GM12878 (cell line): ENCODE data around the gene KRT31. TPM values are rescaled to one million over a fixed set of nuclear protein-coding genes. Genes with fewer than 3 reads are reported as not detected.
"Not testable (repeated sequence)": the region's sequence is repeated elsewhere in the genome, so short reads cannot be mapped to it uniquely, and the experiment has no call there.

ENCODE experiments used
- ATAC-seq: fragments of 200-7000 bp; cut with Tn5 transposase; 3 replicates; pipeline ENCODE4 v1.9.1; 2020; ENCODE audit warnings: mild to moderate bottlenecking, moderate library complexity
- BruUV-seq: library from RNA; stranded (reverse); fragments of 400-500 nt; replicated peaks from 2 replicates; lab custom pipeline; 2021; lab: Mats Ljungman, UMichigan
- CTCF ChIA-PET: fragments of 300-600 bp; sonication (Branson Sonifier 250); formaldehyde crosslinking; extraction: SDS; loops from one replicate; lab custom pipeline; 2021; ENCODE audit warnings: inconsistent platforms; lab: Yijun Ruan, JAX
- POLR2A ChIA-PET: fragments of 350-600 bp; formaldehyde crosslinking; extraction: SDS; loops from one replicate; lab custom pipeline; 2021; ENCODE audit warnings: inconsistent platforms; lab: Charles Lee
- RAD21 ChIA-PET: fragments of 300-600 bp; sonication (Branson Sonifier 250); formaldehyde crosslinking; loops from one replicate; lab custom pipeline; 2023; ENCODE audit warnings: antibody characterized with exemption; ENCODE audit not compliant: unreplicated experiment; lab: Charles Lee
- SMC1A ChIA-PET: fragments of 300-600 bp; sonication (Branson Sonifier 250); formaldehyde crosslinking; loops from one replicate; lab custom pipeline; 2023; ENCODE audit not compliant: unreplicated experiment, uncharacterized antibody; lab: Charles Lee
- DNase-seq: peaks from one replicate; pipeline ENCODE4 v3.0.0-alpha.2; 2011; ENCODE audit warnings: low read depth, low spot score
- FAIRE-seq: peaks from 3 replicates; lab custom pipeline; 2011; peaks lifted over from hg19 to GRCh38; lab: Jason Lieb, UNC
- H2AFZ ChIP-seq: 2 replicates; pipeline ENCODE4 v1.6.0; 2011; ENCODE audit warnings: low read depth, low read length, control low read depth; ENCODE audit not compliant: control insufficient read depth
- H3K27ac ChIP-seq: 2 replicates; pipeline ENCODE4 v1.5.1; 2011; ENCODE audit warnings: control low read depth; ENCODE audit not compliant: control insufficient read depth, insufficient read depth
- H3K27me3 ChIP-seq, 2 experiments: replicated peaks in 1 of 2; 2 replicates each; pipeline versions ENCODE4 v1.6.0 to v1.6.1; 2011; ENCODE audit warnings: low read length in 1 of 2; ENCODE audit not compliant: control insufficient read depth in 2 of 2, insufficient read depth in 2 of 2
- H3K36me3 ChIP-seq, 2 experiments: 2 replicates each; pipeline ENCODE4 v1.5.1; 2011; ENCODE audit warnings: low read length in 1 of 2; ENCODE audit not compliant: control insufficient read depth in 2 of 2, insufficient read depth in 2 of 2
- H3K4me1 ChIP-seq: 2 replicates; pipeline ENCODE4 v1.6.1; 2011; ENCODE audit warnings: mild to moderate bottlenecking, low read length, moderate library complexity, mixed read lengths; ENCODE audit not compliant: control insufficient read depth, insufficient read depth
- H3K4me2 ChIP-seq: 2 replicates; pipeline ENCODE4 v1.6.0; 2011; ENCODE audit warnings: control low read depth; ENCODE audit not compliant: control insufficient read depth, insufficient read depth
- H3K4me3 ChIP-seq: fragments of 200-600 bp; sonication (generic); 2 replicates; pipeline ENCODE4 v1.5.1; 2016
- H3K79me2 ChIP-seq: 2 replicates; pipeline ENCODE4 v1.6.0; 2011; ENCODE audit warnings: low read length; ENCODE audit not compliant: control insufficient read depth, insufficient read depth
- H3K9ac ChIP-seq: 2 replicates; pipeline ENCODE4 v1.8.0; 2011; ENCODE audit warnings: low read length, control low read depth, mixed read lengths; ENCODE audit not compliant: control insufficient read depth, insufficient read depth
- H3K9me3 ChIP-seq: replicated peaks from 3 replicates; pipeline ENCODE4 v1.5.1; 2011; ENCODE audit warnings: mild to moderate bottlenecking, low read length; ENCODE audit not compliant: control insufficient read depth, insufficient read depth
- H4K20me1 ChIP-seq: 2 replicates; pipeline ENCODE4 v1.6.0; 2011; ENCODE audit not compliant: control insufficient read depth, insufficient read depth
- ZBTB11 ChIP-seq: fragments of 450-650 bp; formaldehyde crosslinking; IDR thresholded peaks from 2 replicates; pipeline ENCODE4 v1.5.0; 2022; ENCODE audit warnings: mild to moderate bottlenecking, missing genetic modification characterization
- whole genome bisulfite sequencing: methylation state at CpG from one replicate; pipeline ENCODE4 v1.1.6; 2016; ENCODE audit warnings: low lambda C conversion rate; ENCODE audit not compliant: insufficient replicate concordance, insufficient coverage; ENCODE audit errors: missing lambda C conversion rate; 5-methylcytosine and 5-hydroxymethylcytosine counted together
- in situ Hi-C: fragments of 300-500 bp; cut with MboI; formaldehyde crosslinking; loops from 9 replicates; pipeline ENCODE4 v1.14.3; 2018; ENCODE audit warnings: mixed read lengths
- intact Hi-C: fragments of 100-400 bp; cut with micrococcal nuclease; formaldehyde crosslinking; loops from one replicate; pipeline ENCODE4 v1.14.2; 2022; ENCODE audit not compliant: unreplicated experiment
- polyA plus RNA-seq, 11 experiments: library from polyadenylated mRNA; depleted of rRNA in 4 of 11; unstranded in 6 of 11; stranded (reverse) in 5 of 11; fragments of >200 nt; fragmentation: Nextera tagmentation in 4 of 11; fragmentation: Illumina TruSeq in 1 of 11; extraction: Ambion mirVana in 4 of 11; extraction: Trizol in 1 of 11; gene quantifications; 1 replicate in 1 of 11; 2 replicates in 10 of 11; pipeline versions ENCODE4 v1.2.1 to v1.2.3, GENCODE V29; 2011 to 2016; ENCODE audit warnings: inconsistent platforms in 2 of 11, missing spikeins in 2 of 11, low read depth in 1 of 11
- total RNA-seq, 4 experiments: library from RNA; depleted of rRNA in 3 of 4; stranded (reverse); fragments of >200 nt in 3 of 4; fragmentation: Illumina TruSeq in 1 of 4; extraction: Trizol in 1 of 4; gene quantifications; 2 replicates each; pipeline versions ENCODE4 v1.2.1 to v1.2.3, GENCODE V29; 2013 to 2021

Gene KRT31
- total and polyA plus RNA-seq, 10 of the 15 experiments (the other 5 are each of a cell fraction or from before 2014, with no cell fraction given), result not detected

GRCh38 chr17:41430376-41430775, 33.0 kb upstream of the KRT31 start:
- H3K4me3 ChIP-seq, H2AFZ ChIP-seq, H3K27me3 ChIP-seq, intact Hi-C loops, H3K9ac ChIP-seq, H3K9me3 ChIP-seq, BruUV-seq, FAIRE-seq, H3K36me3 ChIP-seq, H3K79me2 ChIP-seq, DNase-seq, RAD21 ChIA-PET, H3K4me1 ChIP-seq, H3K27ac ChIP-seq, H4K20me1 ChIP-seq, ATAC-seq, POLR2A ChIA-PET, SMC1A ChIA-PET, in situ Hi-C loops, H3K4me2 ChIP-seq: not testable (repeated sequence)
- 43% methylated on average over 9 of the region's 9 CpGs for WGBS
- CTCF ChIA-PET, result interaction anchor here (0.6 to 1.2 kb wide), 2 partner anchors 12 to 935 kb away, joined by 3 read pairs; no protein-coding TSS in a partner anchor

GRCh38 chr17:41429667-41430066, 32.3 kb upstream of the KRT31 start:
- TF ChIP-seq ZBTB11 (CRISPR knock-in tag), result no peak
- TF ChIP-seq, all 136 proteins: peak for 0
- ChIA-PET SMC1A (no interaction called here), RAD21 (no interaction called here), CTCF (no interaction called here), POLR2A (no interaction called here)
- WGBS, result 36% methylated on average over 7 of the region's 7 CpGs
- Histone ChIP-seq H3K4me1 (no peaks in the 10 kb centered on the region), H3K79me2 (no peaks in the 10 kb centered on the region), H2AFZ (no peak overlapping the region), H3K36me3 (no peaks in the 10 kb centered on the region), H3K27ac (no peak overlapping the region), H3K4me2 (no peak overlapping the region), H3K9me3 (no peaks in the 10 kb centered on the region), H3K4me3 (no peak overlapping the region), H3K27me3 (peaks cover 0 to 1% of the 10 kb centered on the region in 2 experiments; a peak in 2 of 4 replicates), H3K9ac (no peak overlapping the region), H4K20me1 (no peaks in the 10 kb centered on the region)
- FAIRE-seq (no peak), DNase-seq (no peak), ATAC-seq (no peak)
- in situ Hi-C loops (no loop called here), intact Hi-C loops (no loop called here)
- BruUV-seq, result no TSS peak
